ENCODE measurements around the gene MAST2.

MAST2 gene

DNA sequence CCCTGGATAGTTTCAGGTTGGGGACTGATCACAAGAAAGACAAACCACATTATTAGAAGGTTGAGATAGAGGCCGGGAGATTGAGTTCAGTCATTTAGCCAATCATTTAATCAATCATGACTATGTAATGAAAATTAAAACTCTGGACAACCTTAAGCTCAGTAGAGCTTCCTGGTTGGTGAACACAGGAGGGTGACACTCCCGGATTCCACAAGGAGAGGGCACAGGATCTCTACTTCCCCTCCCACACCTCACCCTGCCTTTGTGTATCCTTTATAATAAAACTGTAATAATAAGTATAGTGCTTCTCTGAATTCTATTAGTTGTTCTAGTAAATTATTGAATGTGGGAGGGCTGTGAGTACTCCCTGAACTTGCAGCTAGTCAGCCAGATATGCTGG is 178.9 kb downstream of the MAST2 start:
- no peak for DNase-seq (ENCODE audit: low read depth in 3 of 3)

DNA sequence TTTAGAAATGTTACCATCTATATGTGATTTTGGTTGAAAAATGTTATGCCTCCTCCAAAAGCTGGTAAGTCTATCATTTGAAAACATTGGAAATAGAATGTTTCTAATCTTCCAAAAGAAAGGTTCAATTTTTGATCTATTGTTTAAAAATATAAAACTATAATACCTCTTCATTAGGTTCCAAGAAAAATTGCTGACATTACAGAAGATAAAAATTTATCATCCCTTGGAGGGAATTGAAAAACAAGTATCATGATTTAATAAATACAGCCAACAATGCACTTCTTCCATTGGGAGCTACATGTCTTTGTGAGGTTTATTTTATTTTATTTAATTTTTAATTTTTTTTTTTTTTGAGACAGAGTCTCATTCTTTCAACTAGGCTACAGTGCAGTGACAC is 180.6 kb downstream of the MAST2 start:
- DNase-seq (ENCODE audit: low read depth in 3 of 3): no peak

DNA sequence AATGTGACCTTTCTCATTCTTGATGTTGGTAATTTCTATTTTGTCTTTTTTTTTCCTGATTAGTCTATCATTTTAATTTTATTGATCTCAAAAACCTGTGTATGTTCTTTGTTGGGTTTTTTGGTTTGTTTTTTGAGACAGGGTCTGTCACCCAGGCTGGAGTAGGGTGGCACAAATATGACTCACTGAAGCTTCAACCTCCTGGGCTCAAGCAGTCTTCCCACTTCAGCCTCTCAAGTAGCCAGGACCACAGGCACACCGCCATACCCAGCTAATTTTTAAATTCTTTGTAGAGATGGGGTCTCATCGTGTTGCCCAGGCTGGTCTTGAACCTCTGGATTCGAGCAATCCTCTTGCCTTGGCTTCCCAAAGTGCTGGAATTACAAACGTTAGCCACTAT is 183.8 kb downstream of the MAST2 start:
- no peak for DNase-seq (ENCODE audit: low read depth in 3 of 3)

DNA sequence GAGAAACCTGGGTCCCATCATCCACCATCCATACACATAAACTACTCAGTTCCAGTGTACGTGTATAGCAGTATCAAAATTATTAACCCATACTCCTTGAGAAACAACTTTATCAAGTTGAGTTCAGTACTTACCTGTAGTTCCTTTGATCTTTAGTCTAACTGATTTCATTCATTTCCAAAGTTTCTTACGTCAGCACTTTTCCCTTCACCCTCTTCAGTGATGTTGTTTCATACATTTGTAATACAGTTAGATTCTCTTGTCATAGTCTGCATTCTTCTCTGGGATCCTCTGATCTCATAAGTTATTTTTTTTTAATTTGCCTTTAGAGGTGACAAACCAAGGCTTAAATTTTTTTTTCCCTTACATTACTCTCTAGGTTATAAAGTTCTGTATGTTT is 185.8 kb downstream of the MAST2 start:
- DNase-seq (ENCODE audit: low read depth in 3 of 3): no peak

DNA sequence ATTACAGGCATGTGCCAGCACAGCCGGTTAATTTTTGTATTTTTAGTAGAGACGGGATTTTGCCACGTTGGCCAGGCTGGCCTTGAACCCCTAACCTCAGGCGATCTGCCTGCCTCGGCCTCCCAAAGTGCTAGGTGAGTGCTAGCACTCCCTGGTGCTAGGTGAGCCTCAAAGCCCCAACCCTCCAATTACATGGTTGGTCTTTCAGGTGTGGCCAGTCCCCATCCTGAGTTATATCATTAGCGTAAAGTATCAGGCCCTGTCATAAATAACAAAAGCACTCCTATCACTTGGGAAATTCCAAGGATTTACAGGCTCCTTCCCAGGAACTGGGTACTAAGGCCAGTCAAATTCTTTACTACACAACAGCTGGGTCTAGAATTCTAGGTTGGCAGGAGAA is 191.0 kb downstream of the MAST2 start:
- no peak for DNase-seq (ENCODE audit: low read depth in 3 of 3)

DNA sequence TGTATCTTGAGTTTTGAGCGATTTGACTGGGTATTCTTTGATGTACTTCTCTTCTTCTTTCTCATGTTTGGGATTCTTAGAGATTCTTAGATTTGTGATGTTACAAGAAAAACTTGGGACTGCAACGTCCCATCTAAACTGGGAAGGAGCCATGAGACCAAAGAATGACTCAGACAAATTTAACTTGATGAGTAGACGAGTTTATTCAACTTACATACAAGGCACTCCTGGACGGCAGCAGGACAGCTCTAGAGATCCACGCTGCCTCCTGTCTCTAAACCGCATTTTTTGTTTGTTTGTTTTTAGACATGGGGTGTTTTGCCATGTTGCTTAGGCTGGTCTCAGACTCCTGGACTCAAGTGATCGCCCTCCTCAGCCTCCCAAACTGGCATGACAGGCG is 191.9 kb downstream of the MAST2 start:
- DNase-seq (ENCODE audit: low read depth in 3 of 3): no peak

DNA sequence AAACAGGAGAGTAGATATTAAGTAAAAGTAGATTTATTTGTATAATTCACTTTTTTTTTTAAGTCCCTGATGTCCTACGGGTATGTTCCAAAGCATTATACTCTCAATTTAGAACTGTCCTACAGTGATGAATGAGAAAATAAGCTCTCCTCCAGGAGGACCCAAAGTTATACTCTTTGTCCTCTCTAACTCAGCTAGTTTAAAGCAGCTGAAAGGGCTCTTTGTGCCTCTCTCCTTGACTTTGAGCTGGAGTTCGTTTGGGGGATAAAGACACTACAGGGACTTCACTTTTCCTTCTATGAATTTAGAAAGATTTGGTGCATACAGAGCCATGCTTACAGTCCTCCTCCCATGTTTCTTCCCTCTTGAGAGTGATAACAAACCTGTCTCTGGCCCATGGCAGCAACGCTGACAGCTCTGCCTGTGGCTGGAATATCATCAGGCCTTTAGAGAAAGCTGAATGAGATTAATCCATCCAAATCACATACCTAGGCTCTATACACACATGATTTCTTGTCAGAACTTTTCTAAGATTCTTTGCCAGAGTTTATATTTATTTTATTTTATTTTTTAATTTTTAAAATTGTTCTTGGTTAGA is 194.7 kb downstream of the MAST2 start:
- no peak for DNase-seq (ENCODE audit: low read depth in 3 of 3)

DNA sequence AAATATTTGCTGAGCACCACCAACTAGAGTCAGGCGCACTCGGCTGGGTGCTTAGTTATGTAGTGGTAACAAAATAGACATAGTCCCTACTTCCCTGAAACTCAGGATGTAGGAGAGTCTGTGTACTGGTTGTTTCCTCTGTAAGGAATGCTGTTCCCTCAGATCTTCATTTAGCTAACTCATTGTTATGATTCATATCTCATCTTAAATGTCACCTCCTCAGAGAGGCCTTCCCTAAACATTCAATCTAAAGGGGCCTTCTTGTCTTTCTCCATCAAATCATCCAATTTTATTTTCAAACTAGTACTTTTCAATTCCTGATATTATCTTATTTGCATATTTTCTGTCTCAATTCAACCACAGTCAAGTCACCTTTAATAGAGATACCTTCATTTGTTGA is 196.1 kb downstream of the MAST2 start:
- DNase-seq (ENCODE audit: low read depth in 3 of 3): no peak

DNA sequence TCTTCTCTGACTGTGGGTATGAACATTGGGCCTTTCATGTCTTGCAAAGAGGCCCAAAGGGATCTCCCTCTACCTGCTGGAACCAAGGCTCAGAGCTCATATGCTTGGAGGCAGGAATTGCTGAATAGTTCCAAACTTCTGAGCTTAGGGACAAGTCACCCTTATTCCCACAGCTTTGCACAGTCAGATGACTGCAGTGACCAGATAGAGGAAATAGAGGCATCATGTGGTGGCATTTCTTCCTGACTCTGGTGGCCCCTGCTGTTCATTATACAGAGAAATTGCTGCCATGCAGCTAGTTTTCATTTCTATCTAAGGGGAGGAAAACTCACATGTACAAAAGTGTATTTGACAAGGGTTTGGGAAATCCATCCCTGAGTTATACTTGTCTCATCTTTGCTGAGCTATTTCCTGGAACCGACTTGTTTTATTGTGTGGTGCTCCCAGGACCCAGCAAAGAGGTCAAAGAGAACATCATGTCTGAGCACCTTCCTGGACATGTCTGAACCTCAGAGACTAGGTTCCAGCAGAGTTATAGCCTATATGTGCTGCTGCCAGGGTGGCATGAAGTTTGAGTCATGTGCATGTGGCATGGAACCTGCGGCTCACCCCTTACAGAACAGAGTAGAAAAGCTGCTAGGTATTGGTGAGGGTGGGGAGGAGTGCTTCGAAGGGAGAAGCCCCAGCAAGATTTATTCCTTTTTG is 197.8 kb downstream of the MAST2 start:
- DNase-seq (ENCODE audit: low read depth in 3 of 3): no peak

DNA sequence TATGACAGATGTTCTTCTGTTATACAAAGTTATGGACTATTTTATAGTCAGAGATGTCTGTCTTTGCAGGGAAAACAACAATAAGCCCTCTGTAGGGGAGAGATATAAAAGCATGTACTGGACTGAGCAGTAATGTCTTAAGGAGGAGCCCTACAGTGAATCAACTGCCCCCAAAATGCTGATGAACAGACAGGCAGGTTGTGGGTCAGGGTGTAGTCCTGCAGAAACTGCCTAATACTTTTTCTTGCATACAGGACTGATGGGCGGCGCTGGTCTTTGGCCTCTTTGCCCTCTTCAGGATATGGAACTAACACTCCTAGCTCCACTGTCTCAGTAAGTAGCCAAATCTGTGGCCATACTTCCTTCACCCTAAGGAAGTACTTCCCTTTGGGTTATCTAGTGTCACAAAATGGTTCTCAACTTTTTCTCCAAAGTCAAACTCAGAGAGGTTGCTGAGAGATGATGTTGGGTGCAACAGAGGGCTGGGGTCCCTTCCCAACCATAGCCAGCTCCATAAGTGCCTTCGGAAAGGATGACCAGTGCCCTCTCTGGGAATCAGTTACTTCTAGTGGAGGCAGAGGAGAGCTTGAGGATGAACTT is 199.2 kb downstream of the MAST2 start:
- no peak for DNase-seq (ENCODE audit: low read depth in 3 of 3)

DNA sequence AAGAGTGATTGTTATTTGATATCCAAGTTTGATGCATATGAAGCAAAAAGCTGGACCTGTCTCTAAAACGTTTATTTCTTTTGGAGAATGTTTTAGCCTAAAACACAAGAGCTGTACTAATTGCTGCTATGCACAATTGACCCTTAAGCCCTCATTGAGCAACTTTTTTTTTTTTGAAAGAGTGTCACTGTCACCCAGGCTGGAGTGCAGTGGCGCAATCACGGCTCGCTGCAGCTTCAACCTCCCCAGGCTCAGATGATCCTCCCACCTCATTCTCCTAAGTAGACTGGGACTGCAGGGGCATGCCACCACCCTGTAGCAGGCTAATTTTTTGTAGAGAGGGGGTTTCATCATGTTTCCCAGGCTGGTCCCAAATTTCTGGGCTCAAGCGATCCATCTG is 199.9 kb downstream of the MAST2 start:
- no peak for DNase-seq (ENCODE audit: low read depth in 3 of 3)

DNA sequence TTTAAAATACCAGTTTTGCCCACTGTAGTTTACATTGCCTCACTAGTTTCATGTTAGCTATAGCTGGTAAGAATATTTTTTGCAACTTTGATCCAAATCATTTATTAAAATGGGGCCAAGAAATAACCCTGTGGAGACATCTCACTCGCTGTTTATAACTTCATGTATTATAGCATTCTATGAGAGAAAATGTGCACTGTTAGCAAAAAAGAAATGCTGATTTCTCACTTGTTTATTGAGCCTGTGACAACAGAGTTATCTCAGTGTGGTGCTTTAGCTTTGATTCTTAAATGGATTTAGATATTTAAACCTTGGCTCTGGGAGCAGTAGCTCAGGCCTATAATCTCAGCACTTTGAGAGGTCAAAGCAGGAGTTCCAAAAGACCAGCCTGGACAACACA is 201.1 kb downstream of the MAST2 start:
- DNase-seq (ENCODE audit: low read depth in 3 of 3): no peak

DNA sequence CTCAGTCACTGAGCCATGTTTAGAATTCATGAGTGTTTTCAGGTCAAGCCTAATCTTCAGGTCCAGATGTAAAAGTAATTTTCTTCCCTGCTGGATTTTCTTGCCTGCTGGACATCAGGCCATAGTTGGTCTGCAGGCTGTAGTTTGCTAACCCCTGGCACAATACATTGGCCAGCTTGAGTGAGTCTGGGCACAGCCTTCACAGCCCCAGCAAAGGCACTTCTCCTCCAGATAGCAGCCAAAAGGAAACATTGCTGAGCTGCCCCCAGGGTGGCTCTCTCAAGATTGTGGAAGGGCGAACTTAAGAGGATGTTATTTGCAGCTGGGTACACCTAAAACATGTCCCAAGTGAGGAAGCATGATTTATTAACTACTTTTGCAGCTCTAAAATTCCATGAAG is 202.2 kb downstream of the MAST2 start:
- DNase-seq (ENCODE audit: low read depth in 3 of 3): no peak

DNA sequence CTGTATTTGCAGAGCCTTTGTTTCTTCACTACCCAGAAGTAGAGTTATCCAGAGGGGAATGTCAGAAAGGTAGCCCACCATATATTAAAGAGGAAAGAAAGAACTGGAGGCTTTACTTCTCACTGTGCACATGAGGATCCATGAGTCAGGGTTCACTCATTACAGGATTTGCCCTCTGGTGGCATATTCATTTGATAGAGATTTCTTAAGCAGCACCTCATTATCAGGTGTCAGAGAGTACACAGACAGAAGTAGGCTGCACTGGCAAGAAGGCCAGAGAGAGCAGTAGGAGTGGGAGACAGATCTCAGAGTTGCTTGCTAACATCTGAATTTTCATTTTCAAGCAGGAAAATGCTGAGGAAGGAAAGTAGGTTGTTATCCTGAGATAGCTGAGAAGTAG is 205.2 kb downstream of the MAST2 start:
- no peak for DNase-seq (ENCODE audit: low read depth in 3 of 3)

DNA sequence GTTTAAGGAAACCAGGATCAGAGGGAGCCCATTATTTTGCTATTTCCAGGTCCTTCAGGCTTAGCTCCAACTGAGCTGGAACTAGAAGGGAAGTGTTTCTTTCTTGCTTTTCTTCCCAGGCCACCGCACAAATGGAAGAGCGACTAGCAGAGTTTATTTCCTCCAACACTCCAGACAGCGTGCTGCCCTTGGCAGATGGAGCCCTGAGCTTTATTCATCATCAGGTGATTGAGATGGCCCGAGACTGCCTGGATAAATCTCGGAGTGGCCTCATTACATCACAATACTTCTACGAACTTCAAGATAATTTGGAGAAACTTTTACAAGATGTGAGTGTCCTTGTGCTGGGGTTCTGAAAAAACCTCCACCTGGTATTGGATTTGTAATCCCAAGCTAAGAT is 207.2 kb downstream of the MAST2 start:
- no peak for DNase-seq (ENCODE audit: low read depth in 3 of 3)

DNA sequence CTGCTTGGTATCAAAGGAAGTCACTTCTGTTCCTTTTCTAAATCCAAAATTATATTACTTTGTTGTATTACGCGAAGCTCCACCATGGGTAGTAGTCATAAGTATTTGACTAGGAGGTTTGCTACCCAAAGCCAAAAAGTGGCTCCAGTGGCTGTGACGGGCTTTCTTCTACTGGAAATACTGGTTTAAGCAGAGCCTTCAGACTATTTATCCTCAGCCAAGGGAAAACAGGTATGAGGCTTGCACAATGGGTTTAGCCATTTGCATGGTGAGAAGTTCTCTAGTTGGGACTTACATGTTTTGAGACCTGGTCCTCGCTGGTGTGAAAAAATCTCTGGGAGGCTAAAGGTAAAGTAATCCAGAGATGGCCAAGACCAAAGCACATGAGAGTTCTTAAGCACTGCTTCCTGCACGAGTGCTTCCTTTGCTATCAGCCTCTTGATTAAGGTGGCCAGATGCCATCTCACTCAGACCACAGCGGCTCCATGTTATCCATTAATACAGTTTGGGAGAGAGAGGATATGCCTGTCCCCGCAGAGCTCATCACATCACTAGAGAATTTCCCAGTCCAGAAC is 207.8 kb downstream of the MAST2 start:
- no peak for DNase-seq (ENCODE audit: low read depth in 3 of 3)

DNA sequence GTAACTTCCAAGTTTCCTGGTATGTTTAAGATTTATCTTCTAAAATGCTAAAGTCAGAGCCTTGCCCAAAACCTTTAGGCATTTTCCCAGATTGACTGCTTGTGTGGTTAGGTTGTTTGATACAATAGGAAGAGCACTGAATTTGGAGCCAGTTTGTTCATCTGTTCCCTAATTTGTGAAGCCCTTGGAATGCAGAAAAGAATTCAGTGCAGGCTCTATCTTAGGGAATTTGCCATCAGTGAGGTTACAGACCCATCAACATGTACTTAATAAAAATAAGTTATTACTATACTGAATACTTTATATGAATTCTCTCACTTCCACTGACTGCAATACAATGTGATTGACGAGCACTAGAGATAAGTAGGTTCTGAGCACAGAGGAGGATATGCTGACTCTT is 208.8 kb downstream of the MAST2 start:
- DNase-seq (ENCODE audit: low read depth in 3 of 3): no peak

DNA sequence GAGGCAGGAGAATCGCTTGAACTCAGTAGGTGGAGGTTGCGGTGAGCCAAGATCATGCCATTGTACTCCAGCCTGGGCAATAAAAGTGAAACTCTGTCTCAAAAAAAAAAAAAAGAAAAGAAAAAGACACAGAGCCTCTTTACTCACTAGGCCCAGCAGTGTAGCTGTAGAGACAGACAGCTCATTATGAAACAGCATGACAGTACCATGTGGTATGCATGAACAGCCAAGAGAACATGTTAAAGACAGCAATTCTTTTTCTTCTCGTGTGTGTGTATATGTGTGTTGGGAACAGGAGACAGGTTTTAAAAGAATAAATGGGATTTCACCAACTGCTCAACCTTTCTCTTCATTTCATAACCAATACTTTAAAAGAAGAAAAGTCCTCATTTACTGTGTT is 210.2 kb downstream of the MAST2 start:
- no peak for DNase-seq (ENCODE audit: low read depth in 3 of 3)

DNA sequence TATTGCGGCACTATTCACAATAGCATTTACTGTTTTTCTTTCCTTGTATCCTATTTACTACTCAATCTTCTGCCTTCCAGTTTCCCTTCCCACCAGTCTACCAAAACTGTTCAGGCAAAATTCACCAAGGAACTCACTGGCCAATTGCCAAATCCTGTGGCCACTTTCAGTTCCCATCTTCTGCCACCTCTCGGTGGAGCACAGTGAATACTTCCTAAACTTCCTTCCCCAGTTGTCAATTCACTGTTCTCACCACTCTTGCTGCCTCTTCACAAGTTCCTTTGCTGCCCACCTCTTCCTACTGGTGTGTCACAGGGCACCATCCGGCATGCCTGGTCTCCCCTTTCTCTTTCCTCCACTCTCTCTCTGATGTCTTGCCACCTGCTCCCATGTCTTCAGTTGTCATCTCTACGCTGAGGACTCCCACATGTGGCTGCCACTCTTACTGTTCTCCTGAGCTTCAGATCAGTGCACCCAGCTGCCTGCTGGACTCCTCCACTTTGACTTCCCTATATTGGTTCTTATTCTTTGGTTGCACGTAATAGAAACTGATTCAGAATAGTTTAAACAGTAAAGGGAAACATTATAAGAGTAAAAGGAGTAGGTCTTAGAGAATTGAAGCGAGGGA is 214.6 kb downstream of the MAST2 start:
- no peak for DNase-seq (ENCODE audit: low read depth in 3 of 3)

DNA sequence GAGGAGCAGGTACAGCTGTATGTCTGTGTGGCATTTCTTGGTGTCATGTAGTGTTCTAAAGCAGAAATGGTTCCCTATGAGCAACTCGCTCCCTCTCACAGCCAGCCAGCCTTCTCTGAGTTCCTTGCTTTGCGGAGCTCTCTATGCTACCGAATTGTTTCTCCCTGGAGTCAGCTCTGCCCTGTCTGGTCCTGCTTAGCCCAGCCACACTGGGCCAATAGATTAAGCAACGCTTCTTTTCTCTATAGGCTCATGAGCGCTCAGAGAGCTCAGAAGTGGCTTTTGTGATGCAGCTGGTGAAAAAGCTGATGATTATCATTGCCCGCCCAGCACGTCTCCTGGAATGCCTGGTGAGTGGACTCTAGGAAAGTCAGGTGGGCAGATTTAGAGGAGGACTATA is 215.9 kb downstream of the MAST2 start:
- no peak for DNase-seq (ENCODE audit: low read depth in 3 of 3)

DNA sequence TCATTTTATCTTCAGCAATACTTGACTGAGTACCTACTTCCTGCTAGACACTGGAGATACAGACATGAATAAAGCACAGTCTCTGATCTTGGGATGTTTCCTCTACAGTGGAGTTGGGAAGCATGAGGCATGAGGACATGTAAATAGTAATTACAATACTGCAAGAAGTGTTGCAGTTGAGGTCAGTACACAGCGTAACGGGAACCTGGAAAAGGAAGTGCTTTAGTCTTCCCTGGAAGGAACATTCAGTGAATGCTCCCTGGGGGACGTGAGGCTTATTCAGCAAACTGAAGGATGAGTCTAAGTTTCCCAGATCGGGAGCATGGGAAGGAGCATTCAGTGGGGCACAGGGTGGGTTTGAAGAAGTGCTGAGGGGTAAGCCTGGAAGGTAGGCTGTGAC is 216.6 kb downstream of the MAST2 start:
- DNase-seq (ENCODE audit: low read depth in 3 of 3): no peak

DNA sequence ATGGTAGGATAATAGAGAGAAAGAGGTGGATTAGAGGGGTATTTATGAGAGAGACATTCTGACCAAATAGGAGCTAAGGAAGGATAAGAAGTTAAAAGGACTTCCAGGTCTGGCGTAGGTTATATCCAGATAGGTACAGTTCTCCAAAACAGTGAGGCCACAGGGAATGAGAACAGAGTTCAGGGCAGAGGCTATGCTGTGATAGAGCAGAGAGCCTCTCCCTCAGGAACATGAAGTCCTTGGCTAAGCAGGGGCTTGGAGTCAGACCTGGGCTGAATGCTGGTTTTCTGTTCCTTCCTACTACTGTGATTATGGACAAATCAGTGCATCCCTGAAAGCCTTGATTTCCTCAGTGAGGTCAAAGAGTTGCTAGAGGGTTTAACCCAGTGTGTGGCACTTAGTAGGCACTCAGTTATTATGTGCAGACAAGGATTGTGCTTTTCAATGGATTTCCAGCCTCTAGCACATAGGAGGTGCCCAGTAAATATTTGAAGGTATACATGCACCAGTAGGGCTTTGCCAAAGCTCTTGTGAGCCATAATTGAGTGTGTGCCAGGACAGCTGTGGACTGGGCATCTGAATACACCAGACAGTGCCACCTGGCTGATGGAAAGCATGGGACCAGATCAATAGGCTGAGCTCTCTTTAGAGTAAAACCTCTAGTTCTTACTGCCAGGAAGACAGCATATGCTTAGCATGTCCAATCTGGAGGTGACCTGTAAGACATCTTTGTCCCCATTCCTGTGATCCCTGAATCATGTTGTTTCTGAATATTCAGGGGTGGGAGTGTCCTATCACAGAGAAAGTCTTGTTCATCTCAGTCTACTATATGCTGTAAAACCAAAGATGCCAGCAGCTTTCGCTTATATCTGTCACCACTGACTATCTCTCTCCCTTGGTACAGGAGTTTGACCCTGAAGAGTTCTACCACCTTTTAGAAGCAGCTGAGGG is 217.9 kb downstream of the MAST2 start:
- DNase-seq (ENCODE audit: low read depth in 3 of 3): no peak
